T-helper 1 cell (primary cell): Measurements from ENCODE around the gene NATD1.
A peak's percentile ranks its signal among the peaks of the same experiment; 100 is the strongest.

ENCODE experiments used
- DNase-seq, 5 donors: peaks; one replicate each; pipeline ENCODE4 v3.0.0-alpha.2; 2012 to 2020
- total RNA-seq, 4 donors: gene quantifications; one replicate each; lab custom pipeline; 2026; lab: John Stamatoyannopoulos, UW

The NATD1 gene
- 9.1 to 16.4 (median 13.8) reads per million in 4 donors for total RNA-seq

DNA sequence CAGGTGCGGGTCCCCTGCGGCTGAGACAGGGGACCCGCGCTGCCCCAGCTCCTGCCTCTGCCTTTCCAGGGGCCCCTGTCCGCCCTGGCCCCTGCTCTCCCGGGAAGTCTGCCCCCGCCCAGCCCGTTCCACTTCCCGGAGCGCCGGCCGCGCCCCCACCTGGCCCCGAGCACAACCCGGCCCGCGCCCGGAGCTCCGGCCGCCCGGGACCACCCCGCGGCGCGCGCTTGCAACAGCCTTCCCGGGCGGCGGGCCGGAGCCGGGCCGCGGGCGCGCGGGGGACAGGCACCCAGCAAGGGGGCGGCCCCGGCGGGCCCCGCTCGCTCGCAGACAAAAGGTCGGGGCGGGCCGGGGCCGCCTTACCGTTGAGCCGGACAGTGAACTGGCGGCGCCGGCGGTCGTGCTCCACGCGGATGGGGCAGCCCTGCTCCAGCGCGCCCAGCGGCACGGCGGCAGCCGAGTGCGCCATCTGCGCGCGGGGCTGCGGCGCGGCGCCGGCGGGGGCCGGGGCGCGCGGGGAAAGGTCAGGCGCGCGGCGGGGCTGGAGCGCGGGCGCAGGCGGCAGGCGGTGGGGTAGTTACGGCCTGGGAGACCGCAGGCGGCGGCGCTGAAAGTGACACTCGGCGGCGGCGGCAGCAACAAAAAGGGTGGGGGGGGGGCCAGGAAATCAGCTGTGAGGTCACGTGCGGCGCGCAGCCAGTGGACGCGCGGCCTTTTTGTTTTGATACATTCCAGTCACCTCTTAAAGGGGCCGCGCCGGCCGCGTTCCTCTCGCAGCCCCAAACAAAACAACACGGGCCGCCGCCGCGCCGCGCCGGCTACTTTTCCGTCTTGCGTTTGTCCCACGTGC is at the start of gene NATD1:
TSS of gene NATD1 (minus strand) at position 615 of the 850 bp plus-strand sequence. CDS start at position 469, 146 bp downstream.
- peak; percentile 68 to 86 (median 76) for DNase-seq

GRCh38 chr17:21301593-21302550 is 48.7 kb upstream of the NATD1 start:
- DNase-seq, result no peak

DNA sequence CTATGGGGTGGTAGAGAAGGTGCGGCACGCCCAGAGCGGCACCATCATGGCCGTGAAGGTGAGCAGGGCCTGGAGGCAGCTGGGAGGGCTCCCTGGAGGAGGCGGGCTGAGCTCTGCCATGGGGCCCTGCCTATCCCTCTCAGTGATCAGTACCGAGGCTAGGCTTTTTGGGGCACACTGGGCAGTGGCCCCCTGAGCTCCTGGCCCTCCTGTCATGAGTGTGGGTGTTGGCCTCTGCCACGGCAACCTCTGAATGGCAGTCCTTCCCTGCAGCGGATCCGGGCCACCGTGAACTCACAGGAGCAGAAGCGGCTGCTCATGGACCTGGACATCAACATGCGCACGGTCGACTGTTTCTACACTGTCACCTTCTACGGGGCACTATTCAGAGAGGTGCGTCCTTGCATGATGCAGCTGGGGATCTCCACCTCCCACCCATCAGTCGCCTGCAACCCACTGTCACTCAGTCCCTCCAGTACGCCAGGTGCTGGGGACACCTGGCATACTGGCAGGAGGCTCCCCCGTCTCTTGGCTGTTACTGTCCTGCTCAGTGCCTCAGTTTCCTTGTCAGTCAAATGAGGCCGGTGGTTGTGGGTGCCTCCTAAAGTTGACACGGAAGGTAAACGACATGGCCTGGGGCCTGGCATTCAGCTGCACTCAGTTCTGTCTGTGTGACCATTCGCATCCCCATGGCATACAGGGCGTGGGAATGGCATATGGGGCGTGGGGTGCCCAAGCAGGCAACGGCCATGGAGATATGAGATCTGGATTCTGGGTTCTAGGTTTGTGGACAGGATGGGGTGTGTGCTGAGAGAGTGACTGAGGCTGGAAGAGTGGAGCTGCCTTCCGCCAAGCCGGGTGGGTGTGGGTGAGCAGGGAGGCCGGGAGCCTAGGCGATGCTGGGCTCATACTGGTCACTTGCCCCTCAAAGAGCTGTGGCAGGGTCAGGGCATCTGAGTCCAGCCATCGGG is 47.7 kb upstream of the NATD1 start:
- no peak for DNase-seq

GRCh38 chr17:21299981-21300600 is 46.9 kb upstream of the NATD1 start:
- DNase-seq, result no peak

DNA sequence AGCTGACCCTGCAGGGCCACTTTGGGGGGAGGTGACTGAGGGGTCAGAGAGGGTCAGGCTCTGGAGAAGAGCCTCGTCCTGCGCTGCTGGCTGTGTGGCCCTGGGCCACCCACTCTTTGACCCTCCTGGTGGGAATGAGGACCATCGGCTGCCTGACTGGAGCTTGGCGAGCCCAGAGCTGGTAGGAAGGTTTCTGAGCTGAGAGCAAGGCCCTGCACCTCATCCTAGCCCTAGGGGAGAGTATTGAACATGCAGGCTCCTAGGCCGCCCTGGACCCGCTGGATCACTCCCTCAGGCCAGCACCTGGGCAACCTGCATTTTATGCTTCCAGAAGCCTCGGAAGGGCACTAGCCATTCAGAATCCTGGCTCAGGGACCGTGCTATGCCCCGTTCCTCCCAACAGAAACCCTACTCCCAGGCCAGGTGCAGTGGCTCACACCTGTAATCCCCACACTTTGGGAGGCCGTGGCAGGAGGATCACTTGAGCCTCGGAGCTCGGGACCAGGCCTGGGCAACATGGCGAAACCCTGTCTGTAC is 45.8 kb upstream of the NATD1 start:
- DNase-seq, result no peak

DNA sequence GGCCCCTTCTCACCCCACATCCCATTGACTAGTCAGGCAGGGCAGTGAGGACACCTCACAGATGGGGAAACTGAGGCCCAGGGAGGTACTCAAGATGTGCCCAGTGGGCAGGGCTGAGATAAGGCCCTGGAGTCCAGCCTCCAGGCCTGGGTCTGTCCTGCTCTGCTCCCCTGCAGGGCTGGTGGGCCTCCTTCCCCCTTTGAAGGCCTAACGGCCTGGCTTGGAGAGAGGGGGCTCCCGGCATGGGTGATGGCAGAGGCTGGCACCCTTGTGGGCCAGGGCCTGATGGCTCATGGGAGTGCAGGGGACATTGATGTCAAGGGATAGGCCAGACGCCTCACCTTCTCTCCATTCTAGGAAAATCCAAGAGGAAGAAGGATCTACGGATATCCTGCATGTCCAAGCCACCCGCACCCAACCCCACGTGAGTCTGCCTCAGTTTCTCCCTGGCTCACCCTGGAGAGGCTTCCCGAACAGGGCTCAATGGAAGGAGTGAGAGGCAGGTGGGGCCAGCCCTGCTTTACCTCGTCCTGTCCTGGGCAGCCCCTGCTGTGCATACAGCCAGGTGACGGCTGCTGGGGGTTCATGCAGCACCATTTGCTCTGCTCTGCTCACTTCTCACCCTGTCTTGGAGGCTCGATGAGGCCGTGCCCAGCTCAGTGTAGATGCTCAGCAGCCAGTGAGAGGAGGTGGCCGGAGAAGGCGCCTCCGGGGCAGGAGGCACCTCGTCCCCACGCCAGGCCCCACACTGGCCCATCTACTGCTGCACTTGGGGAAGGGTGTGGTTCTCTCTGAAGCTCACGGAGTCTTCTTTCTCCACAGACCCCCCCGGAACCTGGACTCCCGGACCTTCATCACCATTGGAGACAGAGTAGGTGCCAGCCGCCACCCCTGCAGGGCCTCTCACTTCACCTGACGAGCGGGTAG is 45.1 kb upstream of the NATD1 start:
- DNase-seq, result no peak

- no peak for DNase-seq
These were observed 44.4 kb upstream of the NATD1 start for GRCh38 chr17:21297597-21297996.

DNA sequence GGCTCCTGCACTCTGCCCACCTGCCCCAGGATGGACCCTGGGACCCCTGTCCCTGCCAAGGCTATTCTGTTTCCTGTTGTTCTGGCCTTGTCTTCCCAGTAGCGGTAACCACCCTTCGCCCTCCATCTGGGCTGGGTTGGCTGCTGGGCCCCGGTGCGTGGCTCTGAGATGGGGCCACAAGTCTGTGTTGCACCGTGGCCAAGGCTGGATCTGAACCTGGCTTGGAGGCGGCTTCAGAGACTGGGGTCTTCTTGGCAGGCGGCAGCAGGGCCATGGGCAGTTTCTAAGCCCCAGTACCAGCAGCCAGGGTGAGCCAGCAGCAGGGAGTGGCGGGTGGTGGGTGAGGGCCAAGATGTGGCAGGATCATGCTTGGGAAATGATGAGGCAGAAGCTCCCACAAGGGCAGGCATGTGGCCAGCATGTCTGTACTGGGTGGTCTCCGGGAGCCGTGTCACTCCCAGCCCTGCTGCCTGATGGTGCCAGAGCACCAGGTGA is 43.9 kb upstream of the NATD1 start:
- no peak for DNase-seq

DNA sequence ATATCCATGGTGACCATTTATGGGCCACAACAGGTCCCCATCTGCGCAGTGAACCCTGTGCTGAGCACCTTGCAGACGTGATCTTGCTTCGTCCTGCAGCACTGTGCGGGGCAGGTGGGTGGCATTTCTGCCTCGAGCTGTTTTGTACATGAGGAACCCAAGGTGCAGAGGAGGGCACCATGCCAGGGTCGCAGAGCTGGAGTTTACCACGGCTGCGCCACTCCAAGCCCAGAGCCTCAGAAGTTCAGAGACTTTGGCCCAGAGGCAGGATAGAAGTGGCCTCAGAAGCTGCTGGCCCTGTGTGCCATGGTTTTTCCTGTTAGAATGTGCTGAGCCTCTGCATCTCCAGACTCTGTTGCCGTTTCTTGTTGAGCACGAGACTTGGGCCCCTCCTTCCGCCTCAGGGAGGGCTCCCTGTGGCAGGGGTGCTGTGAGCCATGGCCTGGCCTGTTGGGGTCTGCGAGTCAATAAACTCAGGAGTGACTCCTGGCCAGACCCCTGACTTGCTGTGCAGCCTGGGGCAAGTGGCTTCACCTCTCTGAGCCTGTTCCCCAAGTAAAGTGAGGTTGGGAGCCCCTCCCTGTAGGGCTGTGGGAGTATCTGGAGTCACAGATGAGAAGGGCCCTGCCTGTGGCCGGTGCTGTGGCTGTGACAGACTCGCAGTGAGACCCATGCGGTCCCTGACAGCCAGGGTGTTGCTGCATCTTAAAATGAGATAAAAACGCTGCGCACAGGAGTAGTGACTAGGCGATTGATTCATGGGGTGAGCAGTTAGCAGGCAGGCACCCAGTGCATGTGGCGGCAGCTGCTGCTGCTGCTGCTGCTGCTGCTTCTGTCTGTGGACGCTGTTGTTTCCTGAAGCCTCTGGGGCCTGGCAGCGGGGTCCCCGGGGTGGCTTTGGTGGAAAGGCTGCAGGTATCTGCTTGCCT is 43.2 kb upstream of the NATD1 start:
- DNase-seq, result no peak

DNA sequence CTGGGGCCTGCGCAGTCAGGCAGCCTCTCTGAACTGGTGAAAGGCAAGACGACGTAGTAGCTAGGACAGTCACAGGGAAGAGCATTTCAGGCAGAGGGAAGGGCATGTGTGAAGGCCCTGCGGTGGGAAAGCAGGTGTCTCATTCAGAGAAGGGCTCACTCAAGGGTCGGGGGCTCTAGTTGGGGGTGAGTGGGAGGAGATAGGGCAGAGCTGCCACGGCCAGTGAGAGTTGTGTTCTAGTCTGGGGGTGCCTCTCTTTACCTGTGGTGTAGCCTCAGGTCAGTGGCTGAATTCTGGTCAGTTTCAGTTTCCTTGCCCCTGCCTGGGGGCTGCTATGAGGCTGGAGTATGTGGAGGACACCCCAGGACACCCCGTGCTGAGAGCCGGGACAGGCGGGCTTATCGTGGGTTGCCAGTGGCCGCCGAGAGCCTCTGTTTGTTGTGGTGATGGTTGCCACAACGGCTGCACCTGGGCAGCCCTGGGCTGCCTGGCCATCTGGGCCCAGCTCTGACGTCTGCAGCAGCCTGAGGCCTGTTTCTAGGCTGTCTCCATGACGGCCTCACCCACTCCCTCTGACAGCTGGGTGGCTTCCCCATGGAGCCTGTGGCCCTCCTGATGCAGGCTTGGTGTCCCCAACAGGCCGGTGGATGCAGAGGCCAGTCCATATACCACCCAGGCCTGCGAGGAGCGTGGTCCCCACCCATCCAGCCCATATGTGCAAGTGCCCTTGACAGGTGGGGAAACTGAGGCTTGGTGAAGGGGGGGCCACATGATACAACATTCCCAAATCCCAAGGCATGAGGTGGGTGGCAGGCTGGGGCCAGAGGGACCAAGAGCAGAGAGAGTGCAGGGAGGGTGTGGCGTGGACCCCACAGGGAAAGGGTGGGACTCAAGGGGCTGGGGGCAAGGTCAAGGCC is 42.1 kb upstream of the NATD1 start:
- no peak for DNase-seq

DNA sequence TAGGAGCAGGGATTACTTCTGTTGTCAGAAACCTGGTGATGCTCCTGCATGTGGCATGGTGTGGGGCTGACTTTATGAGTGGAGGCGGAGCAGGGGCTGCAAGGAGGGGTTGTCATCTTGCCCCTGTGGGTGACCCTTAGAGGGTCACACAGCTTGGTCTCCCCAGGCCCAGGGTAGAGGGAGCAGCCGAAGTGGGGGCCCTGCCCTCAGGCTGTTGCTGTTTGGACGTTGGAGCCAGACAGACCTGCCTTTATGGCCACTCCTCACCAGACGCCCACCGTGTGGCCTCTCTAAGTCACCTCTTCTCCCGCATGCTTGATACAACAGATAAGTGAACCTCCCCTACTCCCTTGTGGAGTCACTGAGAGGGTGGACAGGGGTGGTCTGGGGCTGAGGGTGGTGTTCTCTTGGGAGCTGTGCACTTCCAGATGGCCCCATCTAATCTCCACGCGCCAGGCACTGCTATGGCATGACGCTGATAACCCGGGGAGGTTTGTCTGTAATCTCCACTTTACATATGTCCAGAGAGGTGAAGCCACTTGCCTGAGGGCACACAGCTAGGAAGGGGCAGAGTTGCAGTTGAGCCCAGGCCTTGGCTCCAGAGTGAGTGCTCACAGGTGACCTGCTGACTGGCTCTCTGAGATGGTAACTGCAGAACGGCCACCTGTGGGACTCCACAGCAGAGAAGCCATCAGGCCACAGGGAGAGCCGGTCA is 41.3 kb upstream of the NATD1 start:
- DNase-seq, result no peak

DNA sequence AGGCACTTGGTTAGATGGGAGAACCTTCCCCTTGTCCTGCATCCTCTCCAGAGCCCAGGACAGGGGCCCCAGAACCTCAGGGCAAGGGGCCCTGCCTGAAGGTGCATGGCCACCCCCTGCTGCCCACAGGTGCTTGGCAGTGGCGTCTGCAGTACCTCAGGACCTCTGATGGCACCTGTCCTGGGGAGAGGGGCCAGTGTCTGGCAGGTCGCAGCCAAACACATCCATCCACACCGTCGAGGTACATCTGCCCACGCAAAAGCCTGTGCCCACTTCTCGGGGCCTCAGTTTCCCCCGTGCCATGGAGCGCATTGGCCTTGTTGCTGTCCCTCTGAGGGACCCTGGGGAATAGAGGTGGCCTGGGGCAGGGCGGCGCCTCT is 40.6 kb upstream of the NATD1 start:
- no peak for DNase-seq

GRCh38 chr17:21292867-21293830 is 39.9 kb upstream of the NATD1 start:
- DNase-seq, result no peak

GRCh38 chr17:21291862-21292261 is 38.7 kb upstream of the NATD1 start:
- no peak for DNase-seq

DNA sequence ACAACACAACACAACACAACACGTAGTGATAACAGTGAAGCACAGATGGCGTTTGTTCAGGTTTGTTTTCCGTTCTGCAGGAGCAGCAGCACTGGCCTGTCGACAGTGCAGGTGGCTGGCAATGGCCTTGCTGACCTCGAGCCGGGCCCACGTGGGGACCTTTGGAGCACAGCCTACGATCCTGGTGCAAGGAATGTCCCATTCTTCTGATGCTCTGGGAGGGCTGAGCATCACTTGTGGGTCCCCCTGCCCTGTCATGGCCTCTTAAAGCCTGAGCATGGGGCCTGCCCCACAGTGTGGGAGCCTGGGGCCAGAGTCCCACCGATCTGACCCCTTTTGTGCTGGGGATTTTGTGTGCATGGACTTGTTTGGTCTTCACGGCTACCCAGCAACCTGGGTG is 38.1 kb upstream of the NATD1 start:
- DNase-seq, result no peak
